ENCODE results near the gene ENC1. TPM values are rescaled to one million over a fixed set of nuclear protein-coding genes. Genes with fewer than 3 reads are reported as not detected.

Gene ENC1
- total and polyA plus RNA-seq, 12 donors = 2.1 to 9.1 (median 3.7) TPM

DNA sequence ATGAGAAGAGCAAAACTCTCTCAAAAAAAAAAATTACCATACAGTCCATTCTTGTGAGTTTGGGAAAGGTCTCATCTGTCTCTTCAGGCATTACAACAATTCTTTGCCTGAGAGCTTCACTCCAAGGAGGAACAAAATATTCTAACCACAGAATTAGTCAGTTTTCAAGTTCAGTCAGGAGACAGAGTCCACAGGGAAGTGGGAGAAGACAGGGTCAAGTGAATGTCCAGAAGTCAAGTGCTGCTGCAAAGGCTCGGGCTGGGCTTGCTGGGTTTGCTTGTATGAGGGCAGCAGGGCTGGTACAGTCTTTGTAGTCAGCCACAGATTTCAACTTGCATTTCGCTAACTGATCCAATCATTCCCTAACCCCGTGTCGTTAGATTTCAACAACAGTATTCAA, 26.9 kb upstream of the ENC1 start:
- Histone ChIP-seq H3K36me3 (no peaks in the 10 kb centered on the region), H3K27ac (no peak overlapping the region), H3K27me3 (no peaks in the 10 kb centered on the region), H3K9me3 (peaks cover 0 to 2% (median 0%) of the 10 kb centered on the region in 11 donors), H3K4me3 (no peak overlapping the region), H3K4me1 (peaks cover 0 to 18% (median 4%) of the 10 kb centered on the region in 9 donors)
- DNase-seq (no peak), ATAC-seq (no peak)
- TF ChIP-seq, protein P1, sequence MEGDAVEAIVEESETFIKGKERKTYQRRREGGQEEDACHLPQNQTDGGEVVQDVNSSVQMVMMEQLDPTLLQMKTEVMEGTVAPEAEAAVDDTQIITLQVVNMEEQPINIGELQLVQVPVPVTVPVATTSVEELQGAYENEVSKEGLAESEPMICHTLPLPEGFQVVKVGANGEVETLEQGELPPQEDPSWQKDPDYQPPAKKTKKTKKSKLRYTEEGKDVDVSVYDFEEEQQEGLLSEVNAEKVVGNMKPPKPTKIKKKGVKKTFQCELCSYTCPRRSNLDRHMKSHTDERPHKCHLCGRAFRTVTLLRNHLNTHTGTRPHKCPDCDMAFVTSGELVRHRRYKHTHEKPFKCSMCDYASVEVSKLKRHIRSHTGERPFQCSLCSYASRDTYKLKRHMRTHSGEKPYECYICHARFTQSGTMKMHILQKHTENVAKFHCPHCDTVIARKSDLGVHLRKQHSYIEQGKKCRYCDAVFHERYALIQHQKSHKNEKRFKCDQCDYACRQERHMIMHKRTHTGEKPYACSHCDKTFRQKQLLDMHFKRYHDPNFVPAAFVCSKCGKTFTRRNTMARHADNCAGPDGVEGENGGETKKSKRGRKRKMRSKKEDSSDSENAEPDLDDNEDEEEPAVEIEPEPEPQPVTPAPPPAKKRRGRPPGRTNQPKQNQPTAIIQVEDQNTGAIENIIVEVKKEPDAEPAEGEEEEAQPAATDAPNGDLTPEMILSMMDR (IDR thresholded peaks at IDR 0.05) = no peak
- intact Hi-C loops (cut with DNase I) = loop anchor here in 1 of 10 donors (10.0 kb wide), 1 partner anchor 377 kb away; no protein-coding TSS in a partner anchor
- 78 to 80% methylated on average over 4 of the region's 4 CpGs for WGBS, 2 donors

DNA sequence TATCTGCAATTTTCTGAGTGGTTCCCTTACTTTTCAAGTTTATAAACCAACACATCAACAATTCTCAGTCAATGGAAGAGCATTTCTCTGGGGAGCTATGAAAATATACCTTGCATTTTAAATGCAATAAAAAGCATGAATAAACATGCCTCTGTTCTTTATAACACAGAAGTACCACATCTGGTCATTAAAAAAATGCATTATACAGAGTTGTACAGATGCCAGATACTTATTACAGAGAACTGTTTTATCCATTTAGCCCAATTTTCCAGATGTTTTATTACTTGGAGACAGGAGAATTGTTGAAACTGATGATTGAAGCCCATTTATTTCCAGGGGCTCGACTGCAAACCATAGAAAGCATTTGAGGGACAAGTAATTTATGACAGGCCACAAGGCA, 25.3 kb upstream of the ENC1 start:
- no peak for DNase-seq
- Histone ChIP-seq H3K9me3 (peaks cover 0 to 3% (median 0%) of the 10 kb centered on the region in 11 donors), H3K36me3 (no peaks in the 10 kb centered on the region), H3K27me3 (no peaks in the 10 kb centered on the region), H3K4me3 (no peak overlapping the region), H3K4me1 (peaks cover 0 to 13% (median 0%) of the 10 kb centered on the region in 9 donors), H3K27ac (no peak overlapping the region)
- WGBS, 2 donors = 53 to 66% methylated on average over 1 of the region's 1 CpG
- intact Hi-C loops (cut with DNase I) = loop anchor here in 1 of 10 donors (10.0 kb wide), 1 partner anchor 379 kb away; no protein-coding TSS in a partner anchor
- ATAC-seq = no peak
- TF ChIP-seq, protein P1 (IDR thresholded peaks at IDR 0.05) = no peak

DNA sequence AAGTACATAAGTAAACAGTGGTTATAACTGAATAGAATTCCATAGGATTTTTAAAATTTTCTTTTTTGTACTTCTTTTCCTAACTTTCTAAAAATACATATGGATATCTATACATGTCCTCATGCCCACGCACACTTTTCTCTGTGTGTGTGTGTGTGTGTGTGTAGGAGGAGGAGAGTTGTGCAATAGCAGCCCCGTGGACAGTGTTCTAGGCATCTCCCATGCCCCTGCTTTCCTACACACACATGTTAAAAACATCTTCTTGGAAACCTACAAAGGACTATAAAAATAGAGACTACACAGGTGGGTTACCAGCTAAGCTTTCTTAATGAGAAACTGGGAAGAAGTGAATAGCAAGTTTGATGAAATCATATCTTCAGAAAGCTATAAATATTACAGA, 24.7 kb upstream of the ENC1 start:
- no peak for ATAC-seq
- intact Hi-C loops (cut with DNase I) = loop anchor here in 1 of 10 donors (10.0 kb wide), 1 partner anchor 380 kb away; no protein-coding TSS in a partner anchor
- Histone ChIP-seq H3K4me3 (no peak overlapping the region), H3K9me3 (peaks cover 0 to 3% (median 0%) of the 10 kb centered on the region in 11 donors), H3K36me3 (no peaks in the 10 kb centered on the region), H3K27me3 (no peaks in the 10 kb centered on the region), H3K4me1 (peaks cover 0 to 13% (median 0%) of the 10 kb centered on the region in 9 donors), H3K27ac (no peak overlapping the region)
- TF ChIP-seq, protein P1 (IDR thresholded peaks at IDR 0.05) = no peak
- WGBS, 2 donors = 41 to 49% methylated on average over 2 of the region's 2 CpGs
- no peak for DNase-seq

DNA sequence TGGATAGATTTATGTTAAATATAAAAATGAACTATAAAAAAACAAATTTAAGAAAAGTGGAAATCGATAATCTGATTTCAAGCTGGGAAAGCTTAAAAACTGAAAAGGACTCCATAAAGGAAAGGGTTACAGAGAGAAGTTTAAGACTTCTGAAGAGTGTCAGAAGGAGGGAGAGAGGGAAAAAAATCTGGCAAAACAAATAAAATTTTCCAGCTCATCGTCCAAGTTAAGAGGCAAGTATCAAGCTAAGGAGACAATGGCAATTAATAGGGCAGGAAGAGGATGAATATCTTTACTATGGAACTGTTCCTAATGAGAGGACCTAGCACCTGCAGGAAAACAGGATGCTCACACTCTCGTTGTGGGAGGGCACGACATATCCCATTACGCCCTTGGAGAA, 24.0 kb upstream of the ENC1 start:
- TF ChIP-seq, protein P1 (IDR thresholded peaks at IDR 0.05) = no peak
- Histone ChIP-seq H3K9me3 (peaks cover 0 to 3% (median 0%) of the 10 kb centered on the region in 11 donors), H3K36me3 (no peaks in the 10 kb centered on the region), H3K27me3 (no peaks in the 10 kb centered on the region), H3K4me1 (peaks cover 0 to 13% (median 0%) of the 10 kb centered on the region in 9 donors), H3K27ac (no peak overlapping the region), H3K4me3 (no peak overlapping the region)
- ATAC-seq = no peak
- WGBS, 2 donors = 54 to 59% methylated on average over 5 of the region's 5 CpGs
- intact Hi-C loops (cut with DNase I) = loop anchor here in 1 of 10 donors (10.0 kb wide), 1 partner anchor 380 kb away; no protein-coding TSS in a partner anchor
- DNase-seq = no peak
